ENCODE data around the gene RNF225.
"Not testable (repeated sequence)": the region's sequence is repeated elsewhere in the genome, so short reads cannot be mapped to it uniquely, and the experiment has no call there.

The RNF225 gene

GRCh38 chr19:58395220-58395978 lies at the start of gene RNF225:
RNF225 (plus strand) TSS chr19:58395656; CDS start chr19:58396090, 434 bp downstream.
- DNase-seq (ENCODE audit: low read depth) = no peak

GRCh38 chr19:58346961-58347929 lies 48.2 kb upstream of the RNF225 start:
- DNase-seq (ENCODE audit: low read depth) = peak; percentile 52

- not testable (repeated sequence) for DNase-seq (ENCODE audit: low read depth)
These were observed 47.4 kb upstream of the RNF225 start for GRCh38 chr19:58348080-58348479.

- no peak for DNase-seq (ENCODE audit: low read depth)
These were observed 45.9 kb upstream of the RNF225 start for GRCh38 chr19:58349590-58349989.

- DNase-seq (ENCODE audit: low read depth) = no peak
These were observed 45.2 kb upstream of the RNF225 start for GRCh38 chr19:58350001-58350861.

- no peak for DNase-seq (ENCODE audit: low read depth)
These were observed 44.4 kb upstream of the RNF225 start for GRCh38 chr19:58350871-58351557.

- no peak for DNase-seq (ENCODE audit: low read depth)
These were observed 43.9 kb upstream of the RNF225 start for GRCh38 chr19:58351558-58351878.

- DNase-seq (ENCODE audit: low read depth) = no peak
These were observed 43.3 kb upstream of the RNF225 start for GRCh38 chr19:58351990-58352755.

GRCh38 chr19:58352760-58353671 lies 42.4 kb upstream of the RNF225 start, which contains the start of gene A1BG:
A1BG (minus strand) TSS chr19:58353492; CDS start chr19:58353437, 55 bp downstream.
- DNase-seq (ENCODE audit: low read depth) = no peak

GRCh38 chr19:58353717-58354477 lies 41.6 kb upstream of the RNF225 start:
- no peak for DNase-seq (ENCODE audit: low read depth)

- no peak for DNase-seq (ENCODE audit: low read depth)
These were observed 40.9 kb upstream of the RNF225 start for GRCh38 chr19:58354478-58355030.

- DNase-seq (ENCODE audit: low read depth) = no peak
These were observed 40.1 kb upstream of the RNF225 start for GRCh38 chr19:58355215-58355796.

- no peak for DNase-seq (ENCODE audit: low read depth)
These were observed 39.3 kb upstream of the RNF225 start for GRCh38 chr19:58355908-58356765.

GRCh38 chr19:58356766-58357480 lies 38.5 kb upstream of the RNF225 start:
- DNase-seq (ENCODE audit: low read depth) = no peak

- no peak for DNase-seq (ENCODE audit: low read depth)
These were observed 37.8 kb upstream of the RNF225 start for GRCh38 chr19:58357481-58358145.

- peak; percentile 31 for DNase-seq (ENCODE audit: low read depth)
These were observed 33.6 kb upstream of the RNF225 start for GRCh38 chr19:58361900-58362271.
